GM19238 (cell line): ENCODE measurements around the gene PARD3.

Experiments
- DNase-seq: peaks from one replicate; pipeline ENCODE4 v3.0.0; 2011; ENCODE audit warnings: low spot score; ENCODE audit not compliant: insufficient read length

Gene PARD3

GRCh38 chr10:34320265-34320664 lies 494.8 kb downstream of the PARD3 start:
- DNase-seq = no peak

GRCh38 chr10:34319197-34319846 lies 495.8 kb downstream of the PARD3 start:
- DNase-seq = no peak

DNA sequence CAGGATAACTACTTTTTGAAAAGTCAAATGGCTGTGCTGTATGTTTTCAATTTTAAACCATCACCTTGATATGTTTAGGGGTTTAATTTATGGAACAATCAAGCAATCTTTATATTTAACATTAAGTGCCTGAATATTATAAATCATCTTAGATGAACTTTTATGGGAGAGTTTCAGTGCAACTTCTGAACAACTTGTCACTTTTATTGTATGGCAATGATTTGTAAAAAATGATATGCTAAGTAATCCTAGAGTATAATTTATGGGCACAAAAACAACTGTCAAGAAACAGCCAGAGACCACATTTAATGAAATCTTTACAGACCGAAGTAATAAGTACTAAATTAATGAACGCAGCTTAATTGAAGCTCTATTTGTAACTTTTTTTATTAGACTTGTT lies 498.9 kb downstream of the PARD3 start:
- no peak for DNase-seq

DNA sequence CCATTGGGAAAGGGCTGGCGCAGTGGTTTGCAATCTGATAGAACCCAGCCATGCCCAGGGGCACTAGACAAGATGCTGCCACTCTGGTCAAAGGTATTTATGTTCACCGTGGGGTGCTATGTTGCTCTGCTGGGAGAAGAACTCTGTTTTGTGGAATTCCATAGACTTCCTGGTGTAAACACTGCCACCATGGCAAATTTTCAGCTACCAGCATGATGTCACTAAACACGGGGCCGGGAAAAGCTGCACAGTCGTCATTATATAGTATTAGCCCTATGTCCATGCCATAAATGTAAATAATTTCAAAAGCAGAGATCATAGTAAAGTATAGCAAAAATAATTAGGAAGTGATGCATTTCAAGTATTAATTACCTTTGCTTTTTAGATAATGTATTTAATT lies 500.6 kb downstream of the PARD3 start:
- DNase-seq = no peak

DNA sequence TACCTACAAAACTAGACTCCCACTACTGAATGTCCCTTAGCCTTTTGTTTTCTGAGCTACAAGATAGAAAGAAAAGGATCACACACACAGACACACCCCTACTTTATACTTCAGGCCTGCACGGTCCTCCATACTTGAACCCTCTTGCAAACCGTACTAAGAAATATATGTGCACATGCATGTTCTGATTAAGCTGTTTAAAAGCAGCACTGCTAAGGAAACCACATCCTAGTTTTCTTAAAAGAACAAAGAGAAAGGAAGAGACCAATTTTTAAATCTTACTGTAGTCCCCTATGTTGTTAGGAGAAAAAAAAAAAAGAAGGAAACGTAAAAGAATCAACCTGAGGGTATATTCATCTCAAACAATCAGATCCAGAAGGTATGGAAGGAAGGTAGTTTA lies 501.2 kb downstream of the PARD3 start:
- DNase-seq = no peak

DNA sequence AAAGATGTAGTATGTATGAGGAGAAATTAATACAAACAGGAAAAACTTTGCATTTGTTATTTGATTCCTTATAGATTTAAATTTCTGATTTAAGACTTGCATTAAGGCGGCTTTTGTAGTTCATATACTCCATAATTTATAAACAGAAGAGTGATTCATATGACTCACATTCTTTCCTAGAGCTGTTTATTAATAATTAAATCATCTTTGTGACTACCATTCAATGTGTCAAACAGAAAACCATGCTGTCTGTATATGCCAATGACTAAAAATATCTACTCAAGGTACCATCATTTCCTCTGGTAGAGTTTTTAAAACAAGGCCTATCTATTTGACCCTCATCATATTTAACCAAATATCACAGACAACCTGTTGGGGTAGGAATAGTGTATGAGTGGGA lies 501.7 kb downstream of the PARD3 start:
- DNase-seq = no peak

GRCh38 chr10:34311679-34312078 lies 503.4 kb downstream of the PARD3 start:
- no peak for DNase-seq

- no peak for DNase-seq
Observed at GRCh38 chr10:34310234-34310633, 504.9 kb downstream of the PARD3 start.

- DNase-seq = peak; percentile 5
Observed at GRCh38 chr10:34305189-34305588, 509.9 kb downstream of the PARD3 start.

- DNase-seq = no peak
Observed at GRCh38 chr10:34303022-34303421, 512.1 kb downstream of the PARD3 start.

DNA sequence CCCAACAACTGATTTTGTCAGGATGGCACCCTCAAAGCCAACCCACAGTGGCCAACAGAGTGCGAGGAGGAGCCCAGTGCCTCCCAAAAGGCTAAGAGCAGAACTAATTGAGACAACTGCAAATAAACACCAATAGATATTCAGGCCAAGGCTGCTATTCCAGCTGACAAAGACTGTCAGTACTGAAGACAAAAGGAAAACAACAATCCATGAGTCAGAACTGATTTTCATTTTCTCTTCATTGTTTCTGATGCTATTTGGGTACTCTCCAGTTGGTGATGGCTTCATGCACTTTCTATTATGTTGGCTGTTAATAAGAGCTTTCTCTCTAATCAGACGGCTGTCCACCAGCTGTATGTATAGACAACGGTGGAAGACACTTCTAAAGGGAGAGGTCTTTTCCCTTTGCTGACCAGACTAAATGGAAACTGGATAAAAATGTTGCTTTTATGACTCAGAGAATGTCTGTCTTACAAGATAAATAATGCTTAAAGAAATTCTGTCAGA lies 515.9 kb downstream of the PARD3 start:
- DNase-seq = no peak

DNA sequence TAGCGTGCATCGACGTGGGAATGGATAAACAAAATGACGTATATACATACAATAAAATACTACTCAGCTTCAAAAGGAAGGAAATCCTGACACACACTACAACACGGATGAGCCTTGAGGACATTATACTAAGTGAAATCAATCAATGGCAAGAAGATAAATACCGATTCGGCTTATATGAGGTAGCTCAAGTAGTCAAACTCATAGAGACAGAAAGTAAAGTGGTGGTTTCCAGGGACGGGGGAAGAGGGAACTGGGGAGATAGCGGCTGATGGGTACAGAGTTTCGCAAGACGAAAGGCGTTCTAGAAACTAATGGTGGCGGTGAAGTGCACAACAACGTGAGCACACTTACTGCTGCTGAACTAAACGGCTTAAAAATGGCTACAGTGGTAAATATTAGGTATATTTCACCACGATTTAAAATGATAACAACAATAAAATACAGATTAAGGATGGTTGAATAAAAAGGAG lies 516.7 kb downstream of the PARD3 start:
- DNase-seq = no peak

GRCh38 chr10:34297541-34298345 lies 517.4 kb downstream of the PARD3 start:
- DNase-seq = no peak

DNA sequence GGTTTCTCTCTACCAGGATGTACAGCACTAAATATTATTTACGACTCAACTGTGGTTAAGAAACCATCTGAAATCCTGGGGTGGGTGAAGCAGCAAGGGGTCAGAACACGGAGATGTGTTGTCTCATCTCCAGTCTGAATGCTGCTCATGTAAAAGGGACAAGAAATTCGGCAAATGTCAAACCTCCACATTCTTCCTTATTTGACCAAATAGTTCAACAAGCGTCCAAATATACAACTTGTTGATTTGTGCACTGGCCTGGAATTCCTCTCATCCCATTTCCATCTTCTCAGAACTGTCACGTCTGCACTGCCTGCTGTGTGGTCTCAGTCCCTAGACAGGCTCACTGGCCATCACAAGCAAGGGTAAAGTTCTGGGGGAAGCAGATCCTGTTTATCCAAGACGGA lies 520.0 kb downstream of the PARD3 start:
- DNase-seq = no peak

- no peak for DNase-seq
Observed at GRCh38 chr10:34294137-34294536, 521.0 kb downstream of the PARD3 start.

GRCh38 chr10:34292675-34293074 lies 522.4 kb downstream of the PARD3 start:
- no peak for DNase-seq

DNA sequence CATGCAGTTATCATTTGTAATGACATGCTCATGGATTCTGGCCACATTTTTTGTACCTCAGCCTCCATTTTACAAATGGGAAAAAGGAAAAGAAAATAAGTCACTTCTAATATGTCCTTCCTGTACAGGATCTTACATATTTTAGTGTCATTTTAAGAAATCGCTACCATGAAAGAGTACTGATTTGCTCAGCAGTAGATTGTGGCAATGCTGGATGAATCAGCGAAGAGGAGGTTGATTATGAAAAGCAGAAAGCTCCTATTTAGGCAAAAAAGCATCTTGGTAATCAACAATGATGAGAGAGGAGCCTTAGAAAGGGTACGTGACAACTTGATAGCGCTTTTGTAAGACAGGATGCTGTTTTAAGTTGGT lies 522.9 kb downstream of the PARD3 start:
- DNase-seq = no peak

DNA sequence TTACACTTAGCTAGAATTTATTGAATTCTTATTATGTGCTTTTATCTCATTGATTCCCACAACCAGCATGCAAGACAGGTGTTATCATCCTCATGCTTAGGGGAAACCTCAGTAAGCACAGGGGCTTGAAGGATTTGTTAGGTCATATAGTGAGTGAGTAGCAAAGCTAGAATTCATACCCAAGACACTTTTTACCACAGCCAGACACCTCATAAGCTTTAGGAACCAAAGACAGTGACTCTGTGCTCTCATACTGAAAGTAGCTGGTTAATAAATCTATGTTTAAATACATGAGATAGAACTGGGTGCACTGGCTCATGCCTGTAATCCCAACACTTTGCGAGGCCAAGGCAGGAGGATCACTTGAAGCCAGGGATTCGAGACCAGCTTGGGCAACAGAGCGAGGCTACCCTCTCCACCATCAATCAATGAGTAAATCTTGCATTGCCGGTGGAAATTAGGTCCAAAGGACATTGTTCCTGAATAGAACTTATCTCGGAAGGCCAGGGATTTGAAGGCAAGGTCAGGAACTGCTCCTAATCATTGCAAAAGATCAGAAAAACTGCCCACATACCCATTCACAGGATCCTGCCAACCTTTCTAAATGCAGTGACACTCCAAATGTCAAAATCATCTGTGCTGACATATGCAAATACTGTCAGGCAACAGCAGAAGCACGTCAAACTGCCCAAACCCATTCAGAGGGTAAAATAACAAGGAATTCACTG lies 523.5 kb downstream of the PARD3 start:
- no peak for DNase-seq

DNA sequence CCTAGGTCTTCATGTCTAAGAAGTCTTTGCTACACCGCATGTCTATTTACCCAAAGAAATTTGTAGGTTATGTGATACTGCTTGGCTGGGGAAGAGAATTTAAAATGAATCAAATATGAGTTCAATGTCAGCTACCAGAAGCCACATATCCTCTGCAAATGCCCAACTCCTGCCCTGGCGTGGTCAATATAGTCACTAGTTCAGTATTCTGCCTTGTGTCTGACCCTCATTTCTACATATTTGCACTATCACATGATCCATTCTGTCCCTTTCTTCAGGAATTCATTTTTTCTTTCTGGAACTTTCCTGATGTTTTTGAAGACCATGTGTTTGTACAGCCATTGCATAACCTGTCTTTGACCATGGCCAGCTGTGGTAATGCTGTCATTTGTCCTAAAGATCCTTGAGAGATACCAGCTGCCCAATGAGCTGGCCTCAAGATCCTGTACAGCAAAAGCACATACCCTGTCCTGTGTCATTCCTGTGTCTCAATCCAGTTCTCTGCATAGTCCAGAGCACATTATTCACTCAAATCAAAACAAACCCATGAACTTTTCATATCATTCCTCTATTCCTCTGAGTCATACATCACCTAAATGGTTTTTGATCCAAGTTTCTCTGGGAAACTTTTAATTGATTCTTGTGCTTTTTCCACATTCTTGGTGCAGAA lies 524.5 kb downstream of the PARD3 start:
- DNase-seq = no peak

- DNase-seq = no peak
Observed at GRCh38 chr10:34288634-34289033, 526.5 kb downstream of the PARD3 start.

DNA sequence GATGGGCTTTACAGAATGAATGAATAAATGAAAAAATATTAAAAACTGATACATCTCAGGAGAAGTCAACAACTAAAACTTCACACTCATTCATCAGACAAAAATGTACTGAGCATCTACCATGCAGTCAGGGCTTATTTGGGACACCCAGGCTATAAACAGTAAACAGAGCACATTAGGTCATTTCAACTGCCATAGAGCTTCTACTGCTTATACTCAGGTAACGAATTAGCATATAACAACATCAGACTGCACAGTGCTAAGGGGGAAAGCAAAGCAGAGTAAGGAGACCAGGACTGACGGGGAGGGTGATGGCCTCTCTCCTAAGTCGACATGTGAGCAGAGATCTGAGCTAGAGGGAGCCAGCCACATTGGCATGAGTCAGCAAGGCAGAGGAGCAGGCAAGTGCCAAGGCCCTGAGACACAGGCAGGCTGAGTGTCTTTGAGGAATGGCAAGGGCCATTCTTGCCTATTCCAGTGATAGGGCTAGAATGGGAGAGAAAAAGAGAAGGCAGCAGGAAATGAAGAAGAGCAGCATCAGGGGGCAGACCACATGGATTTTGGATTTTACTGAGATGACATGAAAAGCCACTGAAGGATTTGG lies 528.9 kb downstream of the PARD3 start:
- no peak for DNase-seq
